ENCODE measurements around the gene IGFL2. TPM values are rescaled to one million over a fixed set of nuclear protein-coding genes. Genes with fewer than 3 reads are reported as not detected.

Gene IGFL2
- total and polyA plus RNA-seq, 2 experiments from 2014 or later: not detected

DNA sequence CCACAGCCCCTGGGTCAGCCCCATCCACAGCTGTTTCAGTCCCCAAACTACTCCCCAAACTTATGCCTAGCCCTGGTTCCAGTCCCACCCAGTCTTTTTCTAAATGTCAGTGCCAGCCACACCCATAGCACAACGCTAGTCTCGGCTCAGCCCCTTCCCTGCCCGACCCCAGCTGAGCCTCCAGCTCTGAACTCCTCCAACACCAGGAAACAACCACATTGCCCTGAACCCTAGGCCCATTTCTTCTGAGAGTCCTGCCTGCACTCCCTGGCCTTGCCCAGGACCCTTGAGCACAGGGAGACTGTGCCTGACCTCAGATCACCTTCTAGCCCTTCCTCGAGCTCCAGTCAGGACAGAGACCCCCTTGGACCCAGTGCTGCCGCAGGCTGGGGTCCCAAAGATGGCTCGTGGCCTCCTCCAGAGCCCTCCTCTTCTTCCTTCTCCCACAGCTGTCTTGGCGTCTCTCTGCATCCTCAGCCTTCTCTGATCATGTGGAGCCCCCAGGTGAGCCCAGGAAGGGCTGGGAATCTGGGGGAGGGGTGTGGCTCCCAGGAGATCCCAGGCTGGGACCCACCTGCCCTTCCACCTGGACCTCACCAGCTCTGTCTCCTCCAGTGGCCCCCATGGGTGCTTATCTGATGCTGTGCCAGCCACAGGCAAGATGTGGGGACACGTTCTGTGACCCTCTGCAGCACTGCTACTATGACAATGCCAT lies 48.5 kb downstream of the IGFL2 start (continued):
- TF ChIP-seq, protein P1, sequence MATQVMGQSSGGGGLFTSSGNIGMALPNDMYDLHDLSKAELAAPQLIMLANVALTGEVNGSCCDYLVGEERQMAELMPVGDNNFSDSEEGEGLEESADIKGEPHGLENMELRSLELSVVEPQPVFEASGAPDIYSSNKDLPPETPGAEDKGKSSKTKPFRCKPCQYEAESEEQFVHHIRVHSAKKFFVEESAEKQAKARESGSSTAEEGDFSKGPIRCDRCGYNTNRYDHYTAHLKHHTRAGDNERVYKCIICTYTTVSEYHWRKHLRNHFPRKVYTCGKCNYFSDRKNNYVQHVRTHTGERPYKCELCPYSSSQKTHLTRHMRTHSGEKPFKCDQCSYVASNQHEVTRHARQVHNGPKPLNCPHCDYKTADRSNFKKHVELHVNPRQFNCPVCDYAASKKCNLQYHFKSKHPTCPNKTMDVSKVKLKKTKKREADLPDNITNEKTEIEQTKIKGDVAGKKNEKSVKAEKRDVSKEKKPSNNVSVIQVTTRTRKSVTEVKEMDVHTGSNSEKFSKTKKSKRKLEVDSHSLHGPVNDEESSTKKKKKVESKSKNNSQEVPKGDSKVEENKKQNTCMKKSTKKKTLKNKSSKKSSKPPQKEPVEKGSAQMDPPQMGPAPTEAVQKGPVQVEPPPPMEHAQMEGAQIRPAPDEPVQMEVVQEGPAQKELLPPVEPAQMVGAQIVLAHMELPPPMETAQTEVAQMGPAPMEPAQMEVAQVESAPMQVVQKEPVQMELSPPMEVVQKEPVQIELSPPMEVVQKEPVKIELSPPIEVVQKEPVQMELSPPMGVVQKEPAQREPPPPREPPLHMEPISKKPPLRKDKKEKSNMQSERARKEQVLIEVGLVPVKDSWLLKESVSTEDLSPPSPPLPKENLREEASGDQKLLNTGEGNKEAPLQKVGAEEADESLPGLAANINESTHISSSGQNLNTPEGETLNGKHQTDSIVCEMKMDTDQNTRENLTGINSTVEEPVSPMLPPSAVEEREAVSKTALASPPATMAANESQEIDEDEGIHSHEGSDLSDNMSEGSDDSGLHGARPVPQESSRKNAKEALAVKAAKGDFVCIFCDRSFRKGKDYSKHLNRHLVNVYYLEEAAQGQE (IDR thresholded peaks at IDR 0.05; ENCODE audit: unreplicated experiment): no peak
- TF ChIP-seq, protein P2, sequence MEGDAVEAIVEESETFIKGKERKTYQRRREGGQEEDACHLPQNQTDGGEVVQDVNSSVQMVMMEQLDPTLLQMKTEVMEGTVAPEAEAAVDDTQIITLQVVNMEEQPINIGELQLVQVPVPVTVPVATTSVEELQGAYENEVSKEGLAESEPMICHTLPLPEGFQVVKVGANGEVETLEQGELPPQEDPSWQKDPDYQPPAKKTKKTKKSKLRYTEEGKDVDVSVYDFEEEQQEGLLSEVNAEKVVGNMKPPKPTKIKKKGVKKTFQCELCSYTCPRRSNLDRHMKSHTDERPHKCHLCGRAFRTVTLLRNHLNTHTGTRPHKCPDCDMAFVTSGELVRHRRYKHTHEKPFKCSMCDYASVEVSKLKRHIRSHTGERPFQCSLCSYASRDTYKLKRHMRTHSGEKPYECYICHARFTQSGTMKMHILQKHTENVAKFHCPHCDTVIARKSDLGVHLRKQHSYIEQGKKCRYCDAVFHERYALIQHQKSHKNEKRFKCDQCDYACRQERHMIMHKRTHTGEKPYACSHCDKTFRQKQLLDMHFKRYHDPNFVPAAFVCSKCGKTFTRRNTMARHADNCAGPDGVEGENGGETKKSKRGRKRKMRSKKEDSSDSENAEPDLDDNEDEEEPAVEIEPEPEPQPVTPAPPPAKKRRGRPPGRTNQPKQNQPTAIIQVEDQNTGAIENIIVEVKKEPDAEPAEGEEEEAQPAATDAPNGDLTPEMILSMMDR (conservative IDR thresholded peaks at IDR 0.05; ENCODE audit: low read depth in 2 of 2): no peak
- TF ChIP-seq ZNF114 (CRISPR knock-in tag; IDR thresholded peaks at IDR 0.05) (no peak), STAT1 (IDR thresholded peaks at IDR 0.05; ENCODE audit: unreplicated experiment) (no peak), CREB1 (CRISPR knock-in tag; IDR thresholded peaks at IDR 0.05; ENCODE audit: low read depth) (no peak), ZNF331 (CRISPR knock-in tag; IDR thresholded peaks at IDR 0.05; ENCODE audit: low read depth) (no peak), EZH2 (IDR thresholded peaks at IDR 0.05; ENCODE audit: low read depth, unreplicated experiment) (no peak), JUNB (IDR thresholded peaks at IDR 0.05; ENCODE audit: unreplicated experiment) (no peak)

DNA sequence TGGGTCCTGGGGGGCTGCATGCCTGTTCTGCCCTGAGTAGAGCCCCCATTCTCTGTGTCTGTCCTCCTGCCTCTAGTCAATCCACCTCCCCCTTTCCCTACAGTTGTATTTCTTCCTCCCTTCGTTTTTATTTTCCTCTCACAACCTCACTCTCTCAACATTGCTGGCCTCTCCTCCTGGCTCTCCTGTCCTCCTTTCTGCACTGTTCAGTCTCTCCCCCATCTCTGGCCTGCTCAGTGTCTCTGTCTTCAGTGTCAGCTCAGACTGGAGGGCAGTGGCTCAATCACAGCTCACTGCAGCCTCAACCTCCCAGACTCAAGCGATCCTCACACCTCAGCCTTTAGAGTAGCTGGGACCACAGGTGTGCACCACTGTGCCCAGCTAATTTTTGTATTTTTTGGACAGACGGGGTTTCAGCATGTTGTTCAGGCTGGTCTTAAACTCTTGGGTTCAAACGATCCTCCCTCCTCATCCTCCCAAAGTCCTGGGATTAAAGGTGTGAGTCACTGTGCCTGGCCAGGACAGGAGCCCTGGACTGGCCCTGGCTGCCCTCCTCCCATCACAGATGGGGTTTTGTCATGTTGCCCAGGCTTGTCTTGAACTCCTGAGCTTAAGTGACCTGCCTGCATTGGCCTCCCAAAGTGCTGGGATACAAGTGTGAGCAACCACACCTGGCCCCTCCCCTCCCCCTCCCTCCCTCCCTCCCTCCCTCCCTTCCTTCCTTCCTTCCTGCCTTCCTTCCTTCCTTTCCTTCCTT lies 49.5 kb downstream of the IGFL2 start:
- Mint-ChIP-seq H3K4me1 (no peaks in the 10 kb centered on the region; the same call in 2 of the 3 replicates), H3K9me3 (peaks cover 15% of the 10 kb centered on the region; the same call in 2 of the 3 replicates), H3K4me3 (no peak overlapping the region), H3K27me3 (ENCODE audit: insufficient read depth, low read depth, poor library complexity) (peaks cover 7% of the 10 kb centered on the region), H3K36me3 (ENCODE audit: low read depth) (peaks cover 5% of the 10 kb centered on the region; the same call in 2 of the 3 replicates), H3K27ac (no peak overlapping the region)
- Histone ChIP-seq H3K4me3 (no peak overlapping the region), H3K36me3 (ENCODE audit: insufficient read depth) (no peaks in the 10 kb centered on the region), H3K79me2 (replicated peaks; ENCODE audit: insufficient read depth) (no peaks in the 10 kb centered on the region), H3F3A (replicated peaks; ENCODE audit: low read depth) (no peaks in the 10 kb centered on the region), H3K4me1 (ENCODE audit: insufficient read depth) (no peaks in the 10 kb centered on the region), H2AFZ (no peak overlapping the region), H3K27me3 (ENCODE audit: insufficient read depth) (no peaks in the 10 kb centered on the region), H3K27ac (ENCODE audit: low read depth) (no peak overlapping the region), H3K9me2 (ENCODE audit: insufficient read depth) (no peaks in the 10 kb centered on the region), H3K4me2 (no peak overlapping the region), H4K20me1 (replicated peaks; ENCODE audit: insufficient read depth) (no peaks in the 10 kb centered on the region)
- TF ChIP-seq EZH2 (IDR thresholded peaks at IDR 0.05; ENCODE audit: low read depth, unreplicated experiment): no peak
- TF ChIP-seq ZNF114 (CRISPR knock-in tag; IDR thresholded peaks at IDR 0.05): no peak
- TF ChIP-seq CREB1 (CRISPR knock-in tag; IDR thresholded peaks at IDR 0.05; ENCODE audit: low read depth): no peak
- TF ChIP-seq, protein P1 (IDR thresholded peaks at IDR 0.05; ENCODE audit: unreplicated experiment): no peak
- TF ChIP-seq ZNF331 (CRISPR knock-in tag; IDR thresholded peaks at IDR 0.05; ENCODE audit: low read depth): no peak
- no peak for TF ChIP-seq JUNB (IDR thresholded peaks at IDR 0.05; ENCODE audit: unreplicated experiment)
- TF ChIP-seq EZH2phosphoT487 (IDR thresholded peaks at IDR 0.05; ENCODE audit: unreplicated experiment): no peak
- no peak for TF ChIP-seq NANOG (IDR thresholded peaks at IDR 0.05; ENCODE audit: borderline replicate concordance)
- TF ChIP-seq, protein P2 (conservative IDR thresholded peaks at IDR 0.05; ENCODE audit: low read depth in 2 of 2): no peak
- no peak for TF ChIP-seq POLR2AphosphoS5 (IDR thresholded peaks at IDR 0.05; ENCODE audit: low read depth)
- no peak for DNase-seq (ENCODE audit: low spot score)
- ATAC-seq: no peak
